Endothelial cell of umbilical vein (primary cell): ENCODE results near the gene TBC1D14.

ENCODE experiments used
- EZH2 ChIP-seq: IDR thresholded peaks from 2 replicates; pipeline ENCODE4 v1.6.1; 2012; ENCODE audit warnings: borderline replicate concordance, low read depth, mild to moderate bottlenecking, moderate library complexity, low read length, inconsistent platforms; ENCODE audit not compliant: severe bottlenecking
- FOS ChIP-seq: IDR thresholded peaks from 2 replicates; pipeline ENCODE4 v1.6.1; 2011; ENCODE audit warnings: mild to moderate bottlenecking, low read length, moderate library complexity, borderline replicate concordance; ENCODE audit not compliant: insufficient read depth
- GATA2 ChIP-seq: IDR thresholded peaks from 2 replicates; pipeline ENCODE4 v1.7.0; 2011; ENCODE audit warnings: low read depth, mild to moderate bottlenecking, moderate library complexity, mixed read lengths, low read length; ENCODE audit not compliant: insufficient read length, insufficient read depth
- JUN ChIP-seq: IDR thresholded peaks from 2 replicates; pipeline ENCODE4 v1.6.1; 2011; ENCODE audit warnings: borderline replicate concordance, low read depth; ENCODE audit not compliant: insufficient read length, insufficient read depth
- MYC ChIP-seq: IDR thresholded peaks from one replicate; pipeline ENCODE4 v1.6.1; 2011; ENCODE audit warnings: mild to moderate bottlenecking, low read depth, low read length
- POLR2A ChIP-seq: IDR thresholded peaks from 2 replicates; pipeline ENCODE4 v1.6.1; 2012; ENCODE audit warnings: low read depth, mild to moderate bottlenecking, control low read depth, low read length
- POLR2AphosphoS5 ChIP-seq: IDR thresholded peaks from 2 replicates; pipeline ENCODE4 v1.6.1; 2012; ENCODE audit warnings: low read depth, mild to moderate bottlenecking, control low read depth, low read length, moderate library complexity; ENCODE audit not compliant: insufficient read depth
- TF ChIP-seq, protein P1 (sequence below), 2 donors: IDR thresholded peaks; 1 replicate in 1 of 2; 2 replicates in 1 of 2; pipeline ENCODE4 v1.5.1; 2011; ENCODE audit warnings: low read length in 2 of 2, mild to moderate bottlenecking in 2 of 2, moderate library complexity in 2 of 2, control low read depth in 1 of 2, inconsistent platforms in 1 of 2, low read depth in 1 of 2; ENCODE audit not compliant: insufficient read depth in 1 of 2; ENCODE audit errors: extremely low read depth in 1 of 2
- TF ChIP-seq, protein P2 (sequence below): IDR thresholded peaks from 2 replicates; pipeline ENCODE4 v1.6.1; 2011; ENCODE audit not compliant: insufficient read depth, insufficient read length

DNA sequence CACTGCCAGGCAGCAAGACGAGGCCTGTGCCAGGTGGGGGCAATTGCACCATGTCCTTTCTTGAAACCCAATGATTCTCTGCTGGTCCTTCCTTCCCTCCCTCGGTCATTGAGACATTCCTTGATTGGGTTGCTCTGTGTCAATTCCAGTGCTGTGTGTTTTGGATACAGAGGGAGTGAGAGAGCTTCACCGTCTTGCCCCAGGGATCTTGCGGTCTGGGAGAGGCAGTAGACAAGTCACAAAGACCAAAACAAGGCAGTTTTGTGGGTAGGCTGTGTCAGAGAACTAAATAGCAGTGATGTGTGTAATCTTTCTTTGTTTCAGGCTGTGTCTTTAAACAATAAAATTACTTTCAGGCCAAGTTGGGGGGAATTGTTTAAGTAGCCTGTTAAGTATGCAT, 94.7 kb downstream of the TBC1D14 start:
- TF ChIP-seq, protein P1, sequence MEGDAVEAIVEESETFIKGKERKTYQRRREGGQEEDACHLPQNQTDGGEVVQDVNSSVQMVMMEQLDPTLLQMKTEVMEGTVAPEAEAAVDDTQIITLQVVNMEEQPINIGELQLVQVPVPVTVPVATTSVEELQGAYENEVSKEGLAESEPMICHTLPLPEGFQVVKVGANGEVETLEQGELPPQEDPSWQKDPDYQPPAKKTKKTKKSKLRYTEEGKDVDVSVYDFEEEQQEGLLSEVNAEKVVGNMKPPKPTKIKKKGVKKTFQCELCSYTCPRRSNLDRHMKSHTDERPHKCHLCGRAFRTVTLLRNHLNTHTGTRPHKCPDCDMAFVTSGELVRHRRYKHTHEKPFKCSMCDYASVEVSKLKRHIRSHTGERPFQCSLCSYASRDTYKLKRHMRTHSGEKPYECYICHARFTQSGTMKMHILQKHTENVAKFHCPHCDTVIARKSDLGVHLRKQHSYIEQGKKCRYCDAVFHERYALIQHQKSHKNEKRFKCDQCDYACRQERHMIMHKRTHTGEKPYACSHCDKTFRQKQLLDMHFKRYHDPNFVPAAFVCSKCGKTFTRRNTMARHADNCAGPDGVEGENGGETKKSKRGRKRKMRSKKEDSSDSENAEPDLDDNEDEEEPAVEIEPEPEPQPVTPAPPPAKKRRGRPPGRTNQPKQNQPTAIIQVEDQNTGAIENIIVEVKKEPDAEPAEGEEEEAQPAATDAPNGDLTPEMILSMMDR (IDR thresholded peaks at IDR 0.05; ENCODE audit: extremely low read depth in 1 of 2, insufficient read depth in 1 of 2, low read depth in 1 of 2, low read length in 2 of 2) = no peak
- no peak for TF ChIP-seq EZH2
- no peak for TF ChIP-seq POLR2A
- no peak for TF ChIP-seq POLR2AphosphoS5
- no peak for TF ChIP-seq GATA2
- TF ChIP-seq FOS = no peak
- TF ChIP-seq, protein P2, sequence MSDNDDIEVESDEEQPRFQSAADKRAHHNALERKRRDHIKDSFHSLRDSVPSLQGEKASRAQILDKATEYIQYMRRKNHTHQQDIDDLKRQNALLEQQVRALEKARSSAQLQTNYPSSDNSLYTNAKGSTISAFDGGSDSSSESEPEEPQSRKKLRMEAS = no peak
- TF ChIP-seq MYC = no peak
- no peak for TF ChIP-seq JUN
